Inflammatory macrophage treated with lipopolysaccharide for 1 hour (primary cell): ENCODE measurements around the gene KRT72.

Experiments used
- DNase-seq, 2 donors: peaks; one replicate each; pipeline ENCODE4 v3.0.0-alpha.2; 2020 to 2022

The KRT72 gene

GRCh38 chr12:52575256-52575655 lies 26.0 kb downstream of the KRT72 start:
- no peak for DNase-seq

- DNase-seq, result no peak
Observed at GRCh38 chr12:52573743-52574142, 27.5 kb downstream of the KRT72 start, which contains the start of gene KRT74. Gene KRT74 (minus strand): TSS chr12:52573843. CDS start chr12:52573777, 66 bp downstream.

- no peak for DNase-seq
Observed at GRCh38 chr12:52573306-52573705, 28.0 kb downstream of the KRT72 start.

- no peak for DNase-seq
Observed at GRCh38 chr12:52570511-52570910, 30.8 kb downstream of the KRT72 start.

GRCh38 chr12:52568111-52568510 lies 33.2 kb downstream of the KRT72 start:
- DNase-seq, result no peak

GRCh38 chr12:52566847-52567291 lies 34.4 kb downstream of the KRT72 start:
- DNase-seq, result no peak

GRCh38 chr12:52564582-52564981 lies 36.7 kb downstream of the KRT72 start:
- no peak for DNase-seq

GRCh38 chr12:52561880-52562449 lies 39.3 kb downstream of the KRT72 start:
- DNase-seq, result peak; percentile 5 to 10

- no peak for DNase-seq
Observed at GRCh38 chr12:52559979-52560378, 41.3 kb downstream of the KRT72 start.

- no peak for DNase-seq
Observed at GRCh38 chr12:52558781-52559445, 42.4 kb downstream of the KRT72 start.

GRCh38 chr12:52557476-52557875 lies 43.8 kb downstream of the KRT72 start:
- no peak for DNase-seq

GRCh38 chr12:52555577-52555976 lies 45.7 kb downstream of the KRT72 start:
- no peak for DNase-seq

- no peak for DNase-seq
Observed at GRCh38 chr12:52552681-52553195, 48.5 kb downstream of the KRT72 start, which contains the start of gene KRT71. Gene KRT71 (minus strand): TSS chr12:52553145. CDS start chr12:52553077, 68 bp downstream.

GRCh38 chr12:52552055-52552454 lies 49.2 kb downstream of the KRT72 start:
- DNase-seq, result no peak

- no peak for DNase-seq
Observed at GRCh38 chr12:52551216-52551865, 49.9 kb downstream of the KRT72 start.

GRCh38 chr12:52546126-52546525 lies 55.1 kb downstream of the KRT72 start:
- DNase-seq, result no peak

GRCh38 chr12:52543985-52544883 lies 57.0 kb downstream of the KRT72 start:
- DNase-seq, result no peak

- peak; percentile 2 to 4 for DNase-seq
Observed at GRCh38 chr12:52542785-52543318, 58.4 kb downstream of the KRT72 start.

GRCh38 chr12:52542157-52542556 lies 59.1 kb downstream of the KRT72 start:
- DNase-seq, result no peak

- DNase-seq, result no peak
Observed at GRCh38 chr12:52541709-52542108, 59.6 kb downstream of the KRT72 start.

GRCh38 chr12:52540531-52540930 lies 60.7 kb downstream of the KRT72 start:
- no peak for DNase-seq

GRCh38 chr12:52539821-52540173 lies 61.5 kb downstream of the KRT72 start:
- DNase-seq, result no peak
